Upper lobe of right lung (tissue), 1 donor: ENCODE results near the gene DLGAP5. TPM values are rescaled to one million over a fixed set of nuclear protein-coding genes. Genes with fewer than 3 reads are reported as not detected.

Source experiments
- ATAC-seq: fragments of 200-7000 bp; cut with Tn5 transposase; one replicate; pipeline ENCODE4 v1.9.1; 2020; ENCODE audit warnings: mild to moderate bottlenecking, moderate library complexity
- DNase-seq: peaks from one replicate; pipeline ENCODE4 v3.0.0-alpha.2; 2020
- H3K27ac ChIP-seq: fragments of 200-600 bp; one replicate; pipeline ENCODE4 v1.8.0; 2022
- H3K27me3 ChIP-seq: fragments of 200-600 bp; one replicate; pipeline ENCODE4 v1.8.0; 2022; ENCODE audit warnings: mild to moderate bottlenecking
- H3K36me3 ChIP-seq: fragments of 200-600 bp; one replicate; pipeline ENCODE4 v1.8.0; 2022
- H3K4me1 ChIP-seq: fragments of 200-600 bp; one replicate; pipeline ENCODE4 v1.8.0; 2022
- H3K4me3 ChIP-seq: fragments of 200-600 bp; one replicate; pipeline ENCODE4 v1.8.0; 2022; ENCODE audit warnings: mild to moderate bottlenecking
- H3K9me3 ChIP-seq: fragments of 200-600 bp; one replicate; pipeline ENCODE4 v1.8.0; 2022
- intact Hi-C: fragments of 100-400 bp; cut with DNase I; formaldehyde crosslinking; loops from one replicate; pipeline ENCODE4 v1.11.0; 2022
- total RNA-seq: library from RNA; stranded (reverse); fragmentation: NEBNext Ultra II Directional; extraction: Animal tissue kit (Norgen Biotek cat#: 25700); gene quantifications from one replicate; pipeline ENCODE4 v1.2.1, GENCODE V29; 2021
- TF ChIP-seq, protein P1 (sequence below): fragments of 200-600 bp; IDR thresholded peaks from one replicate; pipeline ENCODE4 v1.8.0; 2022; ENCODE audit warnings: antibody characterized with exemption
- donor health status: DM: no; HTN: yes; CAD: no; lungs with severe emphysema.

Gene DLGAP5
- total RNA-seq, 1 donor from 2014 or later = 0.52 TPM

GRCh38 chr14:55152052-55152753 is 39.2 kb downstream of the DLGAP5 start:
- H3K36me3 ChIP-seq = no peaks in the 10 kb centered on the region
- ATAC-seq (no peak), DNase-seq (no peak)
- H3K27ac ChIP-seq = no peak overlapping the region
- no peaks in the 10 kb centered on the region for H3K4me1 ChIP-seq
- no peaks in the 10 kb centered on the region for H3K9me3 ChIP-seq
- TF ChIP-seq, protein P1, sequence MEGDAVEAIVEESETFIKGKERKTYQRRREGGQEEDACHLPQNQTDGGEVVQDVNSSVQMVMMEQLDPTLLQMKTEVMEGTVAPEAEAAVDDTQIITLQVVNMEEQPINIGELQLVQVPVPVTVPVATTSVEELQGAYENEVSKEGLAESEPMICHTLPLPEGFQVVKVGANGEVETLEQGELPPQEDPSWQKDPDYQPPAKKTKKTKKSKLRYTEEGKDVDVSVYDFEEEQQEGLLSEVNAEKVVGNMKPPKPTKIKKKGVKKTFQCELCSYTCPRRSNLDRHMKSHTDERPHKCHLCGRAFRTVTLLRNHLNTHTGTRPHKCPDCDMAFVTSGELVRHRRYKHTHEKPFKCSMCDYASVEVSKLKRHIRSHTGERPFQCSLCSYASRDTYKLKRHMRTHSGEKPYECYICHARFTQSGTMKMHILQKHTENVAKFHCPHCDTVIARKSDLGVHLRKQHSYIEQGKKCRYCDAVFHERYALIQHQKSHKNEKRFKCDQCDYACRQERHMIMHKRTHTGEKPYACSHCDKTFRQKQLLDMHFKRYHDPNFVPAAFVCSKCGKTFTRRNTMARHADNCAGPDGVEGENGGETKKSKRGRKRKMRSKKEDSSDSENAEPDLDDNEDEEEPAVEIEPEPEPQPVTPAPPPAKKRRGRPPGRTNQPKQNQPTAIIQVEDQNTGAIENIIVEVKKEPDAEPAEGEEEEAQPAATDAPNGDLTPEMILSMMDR = no peak
- H3K27me3 ChIP-seq = no peaks in the 10 kb centered on the region
- no peak overlapping the region for H3K4me3 ChIP-seq
- intact Hi-C loops = no loop called here

- Histone ChIP-seq H3K27me3 (no peaks in the 10 kb centered on the region), H3K4me3 (no peak overlapping the region), H3K27ac (no peak overlapping the region), H3K9me3 (no peaks in the 10 kb centered on the region), H3K4me1 (no peaks in the 10 kb centered on the region), H3K36me3 (peaks cover 6% of the 10 kb centered on the region)
- intact Hi-C loops = no loop called here
- TF ChIP-seq, protein P1 = no peak
- ATAC-seq = no peak
- no peak for DNase-seq
Observed at GRCh38 chr14:55151601-55152000, 39.8 kb downstream of the DLGAP5 start.

DNA sequence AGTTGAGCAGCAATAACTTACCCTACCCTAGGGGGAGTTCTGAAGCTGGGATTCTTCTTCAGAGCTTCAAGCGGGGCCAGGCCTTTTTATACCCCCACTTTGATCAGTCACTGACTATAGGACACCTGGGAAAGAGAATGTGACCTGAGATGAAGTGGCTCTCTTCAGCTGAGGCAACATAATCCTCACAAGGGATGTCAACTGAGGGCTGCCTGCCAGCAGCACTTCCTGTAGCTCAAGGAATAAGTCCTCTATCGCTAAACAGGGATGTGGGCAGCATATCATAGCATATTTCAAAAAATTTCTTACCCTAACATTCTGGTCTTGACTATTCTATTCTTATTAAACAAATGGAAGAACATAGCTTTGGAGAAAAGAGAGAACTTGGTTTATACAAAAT is 45.0 kb downstream of the DLGAP5 start:
- Histone ChIP-seq H3K27ac (no peak overlapping the region), H3K36me3 (peaks cover 57% of the 10 kb centered on the region), H3K27me3 (no peaks in the 10 kb centered on the region), H3K9me3 (no peaks in the 10 kb centered on the region), H3K4me3 (no peak overlapping the region), H3K4me1 (no peaks in the 10 kb centered on the region)
- DNase-seq = no peak
- TF ChIP-seq, protein P1 = no peak
- intact Hi-C loops = no loop called here
- no peak for ATAC-seq

- Histone ChIP-seq H3K4me1 (peaks cover 15% of the 10 kb centered on the region), H3K9me3 (no peaks in the 10 kb centered on the region), H3K27ac (no peak overlapping the region), H3K36me3 (peaks cover 97% of the 10 kb centered on the region), H3K4me3 (no peak overlapping the region), H3K27me3 (no peaks in the 10 kb centered on the region)
- intact Hi-C loops = no loop called here
- DNase-seq (no peak), ATAC-seq (no peak)
- TF ChIP-seq, protein P1 = no peak
Observed at GRCh38 chr14:55142466-55142865, 48.9 kb downstream of the DLGAP5 start.

DNA sequence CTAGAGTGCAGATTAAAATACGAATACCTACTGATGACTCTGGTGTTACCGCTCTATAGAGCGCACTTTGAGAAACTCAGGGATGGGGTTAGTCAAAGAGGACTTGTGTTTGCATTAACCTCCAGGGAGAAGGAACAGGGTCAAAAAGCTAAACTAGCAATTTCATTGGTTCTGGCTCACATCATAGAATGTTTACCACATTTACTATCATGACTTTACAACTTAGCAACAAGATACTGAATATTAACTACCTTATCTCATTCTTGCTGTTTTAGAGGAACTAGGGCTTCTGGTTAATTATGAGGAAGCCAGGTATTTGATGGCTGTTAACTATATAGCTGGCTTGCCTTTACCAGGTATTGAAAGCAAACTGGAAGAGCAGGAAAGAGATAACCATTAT is 49.6 kb downstream of the DLGAP5 start:
- Histone ChIP-seq H3K27me3 (no peaks in the 10 kb centered on the region), H3K27ac (no peak overlapping the region), H3K4me3 (no peak overlapping the region), H3K36me3 (peaks cover 96% of the 10 kb centered on the region), H3K9me3 (no peaks in the 10 kb centered on the region), H3K4me1 (peaks cover 21% of the 10 kb centered on the region)
- TF ChIP-seq, protein P1 = no peak
- ATAC-seq = no peak
- intact Hi-C loops = no loop called here
- no peak for DNase-seq
